OCI-LY7 (cell line): Measurements from ENCODE around the gene ZBTB6. TPM values are rescaled to one million over a fixed set of nuclear protein-coding genes. Genes with fewer than 3 reads are reported as not detected.
"Not testable (repeated sequence)": the region's sequence is repeated elsewhere in the genome, so short reads cannot be mapped to it uniquely, and the experiment has no call there.

Experiments used
- BruUV-seq: library from RNA; stranded (reverse); fragments of 400-500 nt; replicated peaks from 2 replicates; lab custom pipeline; 2021; lab: Mats Ljungman, UMichigan
- CTCF ChIA-PET: fragments of 300-600 bp; sonication (Branson Sonifier 250); formaldehyde crosslinking; loops from one replicate; lab custom pipeline; 2022; ENCODE audit warnings: antibody characterized with exemption; ENCODE audit not compliant: unreplicated experiment; lab: Charles Lee
- POLR2A ChIA-PET: fragments of 300-600 bp; sonication (Branson Sonifier 250); formaldehyde crosslinking; loops from one replicate; lab custom pipeline; 2022; ENCODE audit warnings: antibody characterized with exemption; lab: Charles Lee
- DNase-seq: peaks from one replicate; pipeline ENCODE4 v3.0.0-alpha.2; 2015; ENCODE audit warnings: low spot score
- H2AFZ ChIP-seq: fragments of 200-600 bp; sonication (generic), shearing (Covaris generic); 2 replicates; pipeline ENCODE4 v1.6.1; 2014; ENCODE audit warnings: mild to moderate bottlenecking, antibody characterized with exemption, low read length, moderate library complexity
- H3K27ac ChIP-seq: fragments of 200-600 bp; sonication (generic); 2 replicates; pipeline ENCODE4 v1.5.1; 2014; ENCODE audit warnings: mixed run types, low read depth, mild to moderate bottlenecking, moderate library complexity, low read length, inconsistent platforms; ENCODE audit not compliant: poor library complexity, severe bottlenecking
- H3K36me3 ChIP-seq: fragments of 200-600 bp; sonication (generic); 2 replicates; pipeline ENCODE4 v1.6.1; 2014; ENCODE audit warnings: mild to moderate bottlenecking, antibody characterized with exemption, low read length, moderate library complexity, mixed read lengths; ENCODE audit not compliant: insufficient read depth
- H3K4me1 ChIP-seq: fragments of 200-600 bp; sonication (generic); 2 replicates; pipeline ENCODE4 v1.5.1; 2014; ENCODE audit warnings: mild to moderate bottlenecking, low read length; ENCODE audit not compliant: insufficient read depth, poor library complexity, severe bottlenecking
- H3K4me2 ChIP-seq: fragments of 200-600 bp; sonication (generic); 2 replicates; pipeline ENCODE4 v1.6.1; 2014; ENCODE audit warnings: mild to moderate bottlenecking, low read length
- H3K4me3 ChIP-seq: fragments of 200-600 bp; sonication (generic); 2 replicates; pipeline ENCODE4 v1.5.1; 2014; ENCODE audit warnings: mild to moderate bottlenecking, low read depth, low read length; ENCODE audit not compliant: poor library complexity, severe bottlenecking
- H3K79me2 ChIP-seq: fragments of 200-600 bp; sonication (generic); 2 replicates; pipeline ENCODE4 v1.6.1; 2016; ENCODE audit warnings: low read depth, mild to moderate bottlenecking, low read length, moderate library complexity, mixed read lengths; ENCODE audit not compliant: insufficient read depth
- H3K9me2 ChIP-seq: fragments of 200-600 bp; sonication (generic); 2 replicates; pipeline ENCODE4 v1.6.1; 2016; ENCODE audit warnings: mild to moderate bottlenecking, low read length, mixed read lengths; ENCODE audit not compliant: insufficient read depth
- H3K9me3 ChIP-seq: fragments of 200-600 bp; sonication (generic); 2 replicates; pipeline ENCODE4 v1.6.1; 2014; ENCODE audit warnings: mild to moderate bottlenecking, mixed run types, low read length, mixed read lengths
- H4K20me1 ChIP-seq: fragments of 200-600 bp; sonication (generic); 2 replicates; pipeline ENCODE4 v1.6.1; 2014; ENCODE audit warnings: mild to moderate bottlenecking, antibody characterized with exemption, low read length, moderate library complexity, mixed read lengths; ENCODE audit not compliant: insufficient read depth
- EZH2phosphoT487 ChIP-seq: fragments of 200-600 bp; sonication (generic); IDR thresholded peaks from 2 replicates; pipeline ENCODE4 v1.6.1; 2018; ENCODE audit warnings: low read depth, borderline replicate concordance, mild to moderate bottlenecking, mixed run types, antibody characterized with exemption, low read length, moderate library complexity, mixed read lengths
- intact Hi-C: fragments of 100-400 bp; cut with micrococcal nuclease; formaldehyde crosslinking; loops from one replicate; pipeline ENCODE4 v1.10.0; 2022; ENCODE audit not compliant: unreplicated experiment
- total RNA-seq, 2 experiments: library from RNA; depleted of rRNA in 1 of 2; stranded (reverse); fragments of >200 nt in 1 of 2; shearing (Covaris generic) in 1 of 2; gene quantifications; 2 replicates each; pipeline ENCODE4 v1.2.3, GENCODE V29; 2014 to 2022
- TF ChIP-seq, protein P1 (sequence below): fragments of 200-600 bp; sonication (generic); conservative IDR thresholded peaks from 2 replicates; pipeline ENCODE4 v1.5.1; 2014; ENCODE audit warnings: mild to moderate bottlenecking, antibody characterized with exemption, low read length, moderate library complexity, mixed read lengths

The ZBTB6 gene
- total RNA-seq, 2 experiments from 2014 or later: 8.1 to 9.4 TPM

DNA sequence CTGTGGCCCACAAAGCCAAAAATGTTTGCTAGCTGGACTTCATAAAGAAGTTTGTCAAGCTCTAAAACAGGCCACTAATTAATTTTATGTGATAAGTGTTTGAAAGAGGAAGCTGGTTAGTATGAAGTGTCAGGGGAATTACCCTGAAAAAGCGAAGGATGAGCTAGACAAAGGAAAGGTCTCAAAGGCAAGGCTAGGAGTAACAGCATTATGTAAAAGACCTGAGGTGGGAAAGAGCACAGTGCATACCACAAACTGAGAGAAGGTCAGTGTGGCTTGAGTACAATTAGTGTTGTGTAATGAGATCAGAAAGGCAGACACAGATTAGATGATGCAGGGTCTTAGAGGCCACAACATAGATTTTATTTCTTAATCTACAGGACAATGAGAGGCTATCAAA lies 37.6 kb downstream of the ZBTB6 start:
- H3K9me3 ChIP-seq: no peaks in the 10 kb centered on the region
- H2AFZ ChIP-seq: no peak overlapping the region
- no peak overlapping the region for H3K27ac ChIP-seq
- ChIA-PET POLR2A (interaction anchor here (0.6 to 1.4 kb wide), 5 partner anchors 10 to 27 kb away, joined by 3 read pairs; no protein-coding TSS in a partner anchor), CTCF (interaction anchor here (1.1 kb wide), 1 partner anchor 11 kb away, joined by 3 read pairs; no protein-coding TSS in a partner anchor)
- no peak overlapping the region for H3K4me3 ChIP-seq
- peaks cover 96% of the 10 kb centered on the region for H3K36me3 ChIP-seq
- TSS peak; percentile 23 for BruUV-seq
- peaks cover 5% of the 10 kb centered on the region for H3K4me1 ChIP-seq
- no peaks in the 10 kb centered on the region for H3K9me2 ChIP-seq
- TF ChIP-seq EZH2phosphoT487: no peak
- TF ChIP-seq, protein P1, sequence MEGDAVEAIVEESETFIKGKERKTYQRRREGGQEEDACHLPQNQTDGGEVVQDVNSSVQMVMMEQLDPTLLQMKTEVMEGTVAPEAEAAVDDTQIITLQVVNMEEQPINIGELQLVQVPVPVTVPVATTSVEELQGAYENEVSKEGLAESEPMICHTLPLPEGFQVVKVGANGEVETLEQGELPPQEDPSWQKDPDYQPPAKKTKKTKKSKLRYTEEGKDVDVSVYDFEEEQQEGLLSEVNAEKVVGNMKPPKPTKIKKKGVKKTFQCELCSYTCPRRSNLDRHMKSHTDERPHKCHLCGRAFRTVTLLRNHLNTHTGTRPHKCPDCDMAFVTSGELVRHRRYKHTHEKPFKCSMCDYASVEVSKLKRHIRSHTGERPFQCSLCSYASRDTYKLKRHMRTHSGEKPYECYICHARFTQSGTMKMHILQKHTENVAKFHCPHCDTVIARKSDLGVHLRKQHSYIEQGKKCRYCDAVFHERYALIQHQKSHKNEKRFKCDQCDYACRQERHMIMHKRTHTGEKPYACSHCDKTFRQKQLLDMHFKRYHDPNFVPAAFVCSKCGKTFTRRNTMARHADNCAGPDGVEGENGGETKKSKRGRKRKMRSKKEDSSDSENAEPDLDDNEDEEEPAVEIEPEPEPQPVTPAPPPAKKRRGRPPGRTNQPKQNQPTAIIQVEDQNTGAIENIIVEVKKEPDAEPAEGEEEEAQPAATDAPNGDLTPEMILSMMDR: no peak
- H4K20me1 ChIP-seq: no peaks in the 10 kb centered on the region
- DNase-seq: peak; percentile 8
- H3K79me2 ChIP-seq: no peaks in the 10 kb centered on the region
- H3K4me2 ChIP-seq: no peak overlapping the region
- intact Hi-C loops: no loop called here

DNA sequence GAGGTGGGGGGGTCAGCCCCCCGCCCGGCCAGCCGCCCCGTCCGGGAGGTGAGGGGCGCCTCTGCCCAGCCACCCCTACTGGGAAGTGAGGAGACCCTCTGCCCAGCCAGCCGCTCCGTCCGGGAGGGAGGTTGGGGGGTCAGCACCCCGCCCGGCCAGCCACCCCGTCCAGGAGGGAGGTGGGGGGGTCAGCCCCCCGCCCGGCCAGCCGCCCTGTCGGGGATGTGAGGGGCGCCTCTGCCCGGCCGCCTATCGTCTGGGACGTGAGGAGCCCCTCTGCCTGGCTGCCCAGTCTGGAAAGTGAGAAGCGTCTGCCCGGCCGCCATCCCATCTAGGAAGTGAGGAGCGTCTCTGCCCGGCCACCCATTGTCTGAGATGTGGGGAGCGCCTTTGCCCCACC lies 45.8 kb downstream of the ZBTB6 start:
- H3K27ac ChIP-seq, H3K4me2 ChIP-seq, H2AFZ ChIP-seq, H3K4me1 ChIP-seq, H3K4me3 ChIP-seq, POLR2A ChIA-PET, DNase-seq, H3K79me2 ChIP-seq, BruUV-seq, CTCF ChIA-PET, H3K9me2 ChIP-seq, H3K9me3 ChIP-seq, H4K20me1 ChIP-seq, intact Hi-C loops: not testable (repeated sequence)
- H3K36me3 ChIP-seq: peaks cover 72% of the 10 kb centered on the region

DNA sequence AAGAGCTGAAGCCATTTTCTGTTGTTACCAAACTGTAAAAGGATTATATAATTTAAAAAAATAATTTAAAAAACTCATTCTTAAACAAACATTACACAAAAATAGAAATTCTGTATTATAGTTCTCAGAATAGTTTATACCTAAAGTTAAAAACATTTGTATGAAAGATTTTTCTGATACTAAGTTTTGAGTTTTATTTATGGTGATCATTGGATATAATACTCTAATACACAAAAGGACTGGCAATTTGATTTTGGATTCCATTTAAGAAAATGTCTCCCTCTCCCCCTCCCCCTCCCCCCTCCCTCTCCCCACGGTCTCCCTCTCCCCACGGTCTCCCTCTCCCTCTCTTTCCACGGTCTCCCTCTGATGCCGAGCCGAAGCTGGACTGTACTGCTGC lies 47.0 kb downstream of the ZBTB6 start:
- no peaks in the 10 kb centered on the region for H3K4me1 ChIP-seq
- POLR2A ChIA-PET: no interaction called here
- H3K9me3 ChIP-seq: no peaks in the 10 kb centered on the region
- no TSS peak for BruUV-seq
- no peaks in the 10 kb centered on the region for H4K20me1 ChIP-seq
- no peak overlapping the region for H3K4me2 ChIP-seq
- no peak overlapping the region for H3K27ac ChIP-seq
- DNase-seq: no peak
- no peak overlapping the region for H2AFZ ChIP-seq
- TF ChIP-seq, protein P1: no peak
- no peak for TF ChIP-seq EZH2phosphoT487
- intact Hi-C loops: no loop called here
- no peaks in the 10 kb centered on the region for H3K79me2 ChIP-seq
- no peaks in the 10 kb centered on the region for H3K9me2 ChIP-seq
- H3K4me3 ChIP-seq: no peak overlapping the region
- CTCF ChIA-PET: no interaction called here
- peaks cover 71% of the 10 kb centered on the region for H3K36me3 ChIP-seq
